Progenitor cell of endocrine pancreas (in vitro differentiated cells): Measurements from ENCODE around the gene AMY2A. TPM values are rescaled to one million over a fixed set of nuclear protein-coding genes. Genes with fewer than 3 reads are reported as not detected.
"Not testable (repeated sequence)": the region's sequence is repeated elsewhere in the genome, so short reads cannot be mapped to it uniquely, and the experiment has no call there.

Experiments
- DNase-seq: peaks from one replicate; pipeline ENCODE4 v3.0.0; 2021; ENCODE audit warnings: low spot score; ENCODE audit not compliant: unreplicated experiment
- H3K27ac Mint-ChIP-seq: 2 replicates; pipeline ENCODE4 v1.8.0; 2021; ENCODE audit warnings: mild to moderate bottlenecking, moderate library complexity, mixed read lengths
- H3K27me3 Mint-ChIP-seq: 2 replicates; pipeline ENCODE4 v1.8.0; 2021; ENCODE audit warnings: mixed read lengths
- H3K36me3 Mint-ChIP-seq: 2 replicates; pipeline ENCODE4 v1.8.0; 2022; ENCODE audit warnings: mixed read lengths; ENCODE audit not compliant: insufficient read depth
- H3K4me1 Mint-ChIP-seq: 2 replicates; pipeline ENCODE4 v1.8.0; 2021; ENCODE audit warnings: low read depth, mixed read lengths
- H3K4me3 Mint-ChIP-seq: 2 replicates; pipeline ENCODE4 v1.8.0; 2021; ENCODE audit warnings: low read depth, mild to moderate bottlenecking, moderate library complexity, mixed read lengths
- H3K9me3 Mint-ChIP-seq: 2 replicates; pipeline ENCODE4 v1.8.0; 2021; ENCODE audit warnings: low read depth, mixed read lengths
- total RNA-seq: library from RNA; stranded (reverse); gene quantifications from 2 replicates; pipeline ENCODE4 v1.2.1, GENCODE V29; 2021
- TF ChIP-seq, protein P1 (sequence below): fragments of 200-600 bp; sonication (generic); IDR thresholded peaks from one replicate; pipeline ENCODE4 v1.5.0; 2021; ENCODE audit warnings: antibody characterized with exemption, mild to moderate bottlenecking; ENCODE audit not compliant: unreplicated experiment

AMY2A gene
- total RNA-seq, 1 donor from 2014 or later, result not detected

DNA sequence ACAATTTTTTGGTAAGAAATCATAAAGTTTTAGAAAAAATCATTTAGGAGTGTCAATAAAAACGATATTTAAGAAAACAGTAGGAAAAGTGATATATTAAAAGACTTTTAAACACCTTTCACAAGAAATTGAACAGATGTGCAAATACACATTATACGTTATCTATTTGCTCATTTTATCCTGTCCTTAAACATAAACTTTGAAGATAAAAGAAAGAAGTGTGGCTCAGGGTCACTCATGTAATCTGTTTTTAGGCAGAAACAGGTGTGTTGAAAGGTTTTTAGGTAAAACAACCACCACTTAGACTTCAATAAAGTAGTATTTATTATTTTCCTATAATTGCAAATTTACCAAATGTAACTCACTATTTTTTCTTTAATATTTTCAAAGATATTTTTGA, 32.7 kb upstream of the AMY2A start:
- no peak for DNase-seq
- no peaks in the 10 kb centered on the region for H3K4me1 Mint-ChIP-seq
- H3K36me3 Mint-ChIP-seq, result peaks cover 4% of the 10 kb centered on the region
- TF ChIP-seq, protein P1, sequence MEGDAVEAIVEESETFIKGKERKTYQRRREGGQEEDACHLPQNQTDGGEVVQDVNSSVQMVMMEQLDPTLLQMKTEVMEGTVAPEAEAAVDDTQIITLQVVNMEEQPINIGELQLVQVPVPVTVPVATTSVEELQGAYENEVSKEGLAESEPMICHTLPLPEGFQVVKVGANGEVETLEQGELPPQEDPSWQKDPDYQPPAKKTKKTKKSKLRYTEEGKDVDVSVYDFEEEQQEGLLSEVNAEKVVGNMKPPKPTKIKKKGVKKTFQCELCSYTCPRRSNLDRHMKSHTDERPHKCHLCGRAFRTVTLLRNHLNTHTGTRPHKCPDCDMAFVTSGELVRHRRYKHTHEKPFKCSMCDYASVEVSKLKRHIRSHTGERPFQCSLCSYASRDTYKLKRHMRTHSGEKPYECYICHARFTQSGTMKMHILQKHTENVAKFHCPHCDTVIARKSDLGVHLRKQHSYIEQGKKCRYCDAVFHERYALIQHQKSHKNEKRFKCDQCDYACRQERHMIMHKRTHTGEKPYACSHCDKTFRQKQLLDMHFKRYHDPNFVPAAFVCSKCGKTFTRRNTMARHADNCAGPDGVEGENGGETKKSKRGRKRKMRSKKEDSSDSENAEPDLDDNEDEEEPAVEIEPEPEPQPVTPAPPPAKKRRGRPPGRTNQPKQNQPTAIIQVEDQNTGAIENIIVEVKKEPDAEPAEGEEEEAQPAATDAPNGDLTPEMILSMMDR, result no peak
- no peak overlapping the region for H3K4me3 Mint-ChIP-seq
- H3K27me3 Mint-ChIP-seq, result no peaks in the 10 kb centered on the region
- H3K27ac Mint-ChIP-seq, result no peak overlapping the region
- peaks cover 34% of the 10 kb centered on the region for H3K9me3 Mint-ChIP-seq

DNA sequence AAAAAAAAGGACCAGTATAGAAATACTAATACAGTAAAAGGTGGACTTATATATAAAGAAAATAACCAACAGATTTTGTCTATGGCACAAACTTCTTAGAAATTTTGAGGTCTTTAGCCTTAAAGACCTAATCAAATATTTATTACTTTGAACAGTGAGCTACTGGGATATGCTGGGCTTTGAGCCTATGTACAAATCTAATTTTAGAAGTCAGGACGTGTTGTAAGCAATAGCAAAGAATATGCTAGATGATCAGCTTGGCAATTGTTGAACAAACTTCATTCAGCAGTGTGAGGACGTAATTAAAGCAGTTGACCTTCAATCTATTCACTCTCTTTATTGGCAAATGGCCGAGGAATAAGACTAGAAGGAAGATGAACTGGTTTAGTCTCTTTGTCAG, 14.5 kb upstream of the AMY2A start:
- not testable (repeated sequence) for DNase-seq, H3K9me3 Mint-ChIP-seq, H3K4me3 Mint-ChIP-seq, H3K27ac Mint-ChIP-seq, H3K4me1 Mint-ChIP-seq, H3K36me3 Mint-ChIP-seq, H3K27me3 Mint-ChIP-seq

GRCh38 chr1:103616362-103616761, 865 bp upstream of the AMY2A start:
- Mint-ChIP-seq H3K4me3 (no peak overlapping the region), H3K9me3 (peaks cover 29% of the 10 kb centered on the region)

DNA sequence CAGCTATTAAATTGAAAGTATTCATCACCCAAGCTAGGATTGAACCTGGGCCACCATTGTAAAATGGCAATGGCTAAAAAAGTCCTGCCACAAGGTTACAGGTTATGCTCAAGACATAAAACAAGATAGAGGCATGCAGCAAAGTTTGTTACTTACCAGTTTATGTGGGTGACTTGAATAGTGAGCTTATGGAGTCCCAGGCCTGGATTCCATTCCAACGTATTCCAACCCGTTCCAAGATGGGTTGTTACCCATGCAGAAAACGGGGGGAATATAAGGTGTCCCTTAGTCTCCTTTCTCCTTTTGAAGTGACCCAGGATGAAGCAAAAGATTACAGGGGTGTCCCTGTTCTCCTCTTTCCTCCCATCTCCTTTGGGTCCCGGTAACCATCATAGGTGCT, 10.2 kb downstream of the AMY2A start:
- H3K27me3 Mint-ChIP-seq, H3K4me1 Mint-ChIP-seq, H3K4me3 Mint-ChIP-seq, DNase-seq, H3K27ac Mint-ChIP-seq, H3K36me3 Mint-ChIP-seq, H3K9me3 Mint-ChIP-seq: not testable (repeated sequence)

More at GRCh38 chr1:103616362-103616761, 865 bp upstream of the AMY2A start:
- Mint-ChIP-seq H3K4me1 (no peaks in the 10 kb centered on the region), H3K27ac (no peak overlapping the region), H3K36me3 (no peaks in the 10 kb centered on the region), H3K27me3 (no peaks in the 10 kb centered on the region)
- no peak for DNase-seq
- TF ChIP-seq, protein P1, result no peak

- not testable (repeated sequence) for H3K4me3 Mint-ChIP-seq, H3K27ac Mint-ChIP-seq, H3K36me3 Mint-ChIP-seq, H3K9me3 Mint-ChIP-seq, H3K4me1 Mint-ChIP-seq, DNase-seq, H3K27me3 Mint-ChIP-seq
Observed at GRCh38 chr1:103641194-103641593, 24.0 kb downstream of the AMY2A start.

DNA sequence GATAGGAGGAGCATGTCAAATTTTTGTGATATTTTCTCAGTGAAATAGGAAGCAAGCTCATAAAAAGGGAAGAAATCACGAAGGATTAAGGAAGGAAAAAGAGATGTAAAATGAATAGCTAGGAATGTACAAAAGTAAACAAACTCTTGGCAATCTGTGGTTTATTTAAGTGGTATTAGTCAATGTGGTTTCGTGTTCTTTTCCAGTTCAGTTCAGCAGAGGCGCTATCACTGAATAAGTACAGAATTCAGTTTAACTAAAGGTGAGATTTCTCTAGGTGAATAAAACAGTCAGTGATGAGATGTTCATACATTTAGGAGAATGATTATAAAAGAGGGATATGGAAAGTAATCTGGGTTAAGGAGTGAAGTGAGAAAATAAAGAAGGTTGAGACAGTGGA, 26.7 kb downstream of the AMY2A start:
- not testable (repeated sequence) for H3K27ac Mint-ChIP-seq, DNase-seq, H3K27me3 Mint-ChIP-seq, H3K9me3 Mint-ChIP-seq, H3K4me3 Mint-ChIP-seq, H3K36me3 Mint-ChIP-seq, H3K4me1 Mint-ChIP-seq

GRCh38 chr1:103650305-103650704, 33.1 kb downstream of the AMY2A start:
- H3K27ac Mint-ChIP-seq, H3K9me3 Mint-ChIP-seq, H3K27me3 Mint-ChIP-seq, H3K4me3 Mint-ChIP-seq, H3K36me3 Mint-ChIP-seq, H3K4me1 Mint-ChIP-seq, DNase-seq: not testable (repeated sequence)

DNA sequence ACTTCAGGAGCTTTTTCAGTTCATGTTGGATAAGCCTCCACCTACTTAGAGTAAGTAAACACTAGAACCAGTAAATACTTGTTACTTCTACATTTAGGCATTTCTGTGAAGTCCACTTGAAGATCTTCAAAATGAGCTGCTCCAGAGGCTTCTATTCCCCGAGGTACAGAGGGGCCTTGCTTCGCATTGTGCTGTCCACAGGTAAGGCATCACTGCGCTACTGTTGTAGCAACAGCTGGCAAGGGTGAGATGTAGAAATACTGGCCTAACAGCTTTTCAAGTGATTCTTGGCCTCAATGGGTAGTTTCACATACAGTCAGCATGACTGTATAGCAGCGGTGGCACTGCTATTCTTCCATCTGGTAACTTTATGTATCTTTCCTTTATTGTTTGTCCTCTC, 33.7 kb downstream of the AMY2A start:
- DNase-seq, H3K36me3 Mint-ChIP-seq, H3K4me1 Mint-ChIP-seq, H3K27ac Mint-ChIP-seq, H3K4me3 Mint-ChIP-seq, H3K27me3 Mint-ChIP-seq, H3K9me3 Mint-ChIP-seq: not testable (repeated sequence)

- H3K27ac Mint-ChIP-seq, H3K36me3 Mint-ChIP-seq, H3K4me3 Mint-ChIP-seq, H3K4me1 Mint-ChIP-seq, DNase-seq, H3K9me3 Mint-ChIP-seq, H3K27me3 Mint-ChIP-seq: not testable (repeated sequence)
Observed at GRCh38 chr1:103654133-103654532, 36.9 kb downstream of the AMY2A start.

- not testable (repeated sequence) for H3K4me1 Mint-ChIP-seq, H3K9me3 Mint-ChIP-seq
Observed at GRCh38 chr1:103655460-103655859, 38.2 kb downstream of the AMY2A start, which contains the start of gene AMY1A. AMY1A (plus strand) TSS chr1:103655760; CDS start chr1:103656331, 571 bp downstream.

More at GRCh38 chr1:103655460-103655859, 38.2 kb downstream of the AMY2A start, which contains the start of gene AMY1A:
- not testable (repeated sequence) for H3K27ac Mint-ChIP-seq, H3K4me3 Mint-ChIP-seq, H3K36me3 Mint-ChIP-seq, DNase-seq, H3K27me3 Mint-ChIP-seq
